IPS-20b (cell line): ENCODE results near the gene FRMD4A.
"Not testable (repeated sequence)": the region's sequence is repeated elsewhere in the genome, so short reads cannot be mapped to it uniquely, and the experiment has no call there.

Experiments
- H3K27ac ChIP-seq: one replicate; pipeline ENCODE4 v1.5.1; 2013; ENCODE audit warnings: low read length
- H3K27me3 ChIP-seq: 2 replicates; pipeline ENCODE4 v1.6.1; 2013; ENCODE audit warnings: mild to moderate bottlenecking, low read length, inconsistent platforms; ENCODE audit not compliant: insufficient read depth
- H3K36me3 ChIP-seq: 2 replicates; pipeline ENCODE4 v1.6.1; 2013; ENCODE audit warnings: low read depth, mild to moderate bottlenecking, inconsistent platforms, low read length, moderate library complexity; ENCODE audit not compliant: insufficient read depth
- H3K4me1 ChIP-seq: 2 replicates; pipeline ENCODE4 v1.6.1; 2013; ENCODE audit warnings: mild to moderate bottlenecking, control low read depth, inconsistent platforms, low read length, moderate library complexity; ENCODE audit not compliant: insufficient read depth
- H3K4me3 ChIP-seq: 2 replicates; pipeline ENCODE4 v1.5.1; 2013; ENCODE audit warnings: mild to moderate bottlenecking, low read length, inconsistent platforms
- H3K9ac ChIP-seq: 2 replicates; pipeline ENCODE4 v1.6.1; 2013; ENCODE audit warnings: low read depth, mild to moderate bottlenecking, inconsistent platforms, low read length, moderate library complexity
- H3K9me3 ChIP-seq: 2 replicates; pipeline ENCODE4 v1.6.1; 2013; ENCODE audit warnings: mild to moderate bottlenecking, low read depth, low read length, inconsistent platforms; ENCODE audit not compliant: insufficient read depth

The FRMD4A gene

GRCh38 chr10:14074062-14074884 is 256.5 kb downstream of the FRMD4A start:
- Histone ChIP-seq H3K36me3 (no peaks in the 10 kb centered on the region), H3K9ac (no peak overlapping the region), H3K27ac (no peak overlapping the region), H3K27me3 (no peaks in the 10 kb centered on the region), H3K4me1 (peaks cover 7% of the 10 kb centered on the region; the same call in 1 of the 2 replicates), H3K4me3 (no peak overlapping the region), H3K9me3 (no peaks in the 10 kb centered on the region)

GRCh38 chr10:14072541-14072940 is 258.2 kb downstream of the FRMD4A start:
- Histone ChIP-seq H3K27ac (no peak overlapping the region), H3K36me3 (no peaks in the 10 kb centered on the region), H3K4me1 (peaks cover 7% of the 10 kb centered on the region; the same call in 1 of the 2 replicates), H3K9me3 (no peaks in the 10 kb centered on the region), H3K27me3 (no peaks in the 10 kb centered on the region), H3K9ac (no peak overlapping the region), H3K4me3 (no peak overlapping the region)

- Histone ChIP-seq H3K4me1 (peaks cover 7% of the 10 kb centered on the region; the same call in 1 of the 2 replicates), H3K4me3 (no peak overlapping the region), H3K9me3 (no peaks in the 10 kb centered on the region), H3K36me3 (no peaks in the 10 kb centered on the region), H3K27me3 (no peaks in the 10 kb centered on the region), H3K9ac (no peak overlapping the region), H3K27ac (no peak overlapping the region)
These were observed 258.8 kb downstream of the FRMD4A start for GRCh38 chr10:14071956-14072355.

- Histone ChIP-seq H3K27me3 (no peaks in the 10 kb centered on the region), H3K4me3 (no peak overlapping the region), H3K9me3 (no peaks in the 10 kb centered on the region), H3K27ac (no peak overlapping the region), H3K36me3 (no peaks in the 10 kb centered on the region), H3K4me1 (no peaks in the 10 kb centered on the region), H3K9ac (no peak overlapping the region)
These were observed 262.0 kb downstream of the FRMD4A start for GRCh38 chr10:14068601-14069250.

- H3K27ac ChIP-seq, H3K4me3 ChIP-seq, H3K36me3 ChIP-seq, H3K9ac ChIP-seq, H3K4me1 ChIP-seq, H3K27me3 ChIP-seq, H3K9me3 ChIP-seq: not testable (repeated sequence)
These were observed 263.1 kb downstream of the FRMD4A start for GRCh38 chr10:14067638-14068037.

GRCh38 chr10:14066106-14066505 is 264.6 kb downstream of the FRMD4A start:
- H3K36me3 ChIP-seq: no peaks in the 10 kb centered on the region
- no peaks in the 10 kb centered on the region for H3K4me1 ChIP-seq
- H3K27ac ChIP-seq: no peak overlapping the region
- H3K9me3 ChIP-seq: no peaks in the 10 kb centered on the region
- no peak overlapping the region for H3K9ac ChIP-seq
- no peak overlapping the region for H3K4me3 ChIP-seq
- H3K27me3 ChIP-seq: no peaks in the 10 kb centered on the region

GRCh38 chr10:14063531-14064285 is 267.0 kb downstream of the FRMD4A start:
- no peaks in the 10 kb centered on the region for H3K9me3 ChIP-seq
- no peaks in the 10 kb centered on the region for H3K27me3 ChIP-seq
- H3K27ac ChIP-seq: no peak overlapping the region
- H3K4me3 ChIP-seq: no peak overlapping the region
- no peaks in the 10 kb centered on the region for H3K36me3 ChIP-seq
- H3K9ac ChIP-seq: no peak overlapping the region
- H3K4me1 ChIP-seq: no peaks in the 10 kb centered on the region

- no peak overlapping the region for H3K27ac ChIP-seq
- no peak overlapping the region for H3K4me3 ChIP-seq
- H3K9ac ChIP-seq: no peak overlapping the region
- no peaks in the 10 kb centered on the region for H3K4me1 ChIP-seq
- no peaks in the 10 kb centered on the region for H3K9me3 ChIP-seq
- no peaks in the 10 kb centered on the region for H3K36me3 ChIP-seq
- H3K27me3 ChIP-seq: no peaks in the 10 kb centered on the region
These were observed 268.0 kb downstream of the FRMD4A start for GRCh38 chr10:14062528-14063260.

GRCh38 chr10:14060320-14061070 is 270.2 kb downstream of the FRMD4A start:
- Histone ChIP-seq H3K9ac (no peak overlapping the region), H3K4me3 (no peak overlapping the region), H3K4me1 (peaks cover 7% of the 10 kb centered on the region; the same call in 1 of the 2 replicates), H3K27ac (no peak overlapping the region), H3K27me3 (no peaks in the 10 kb centered on the region), H3K36me3 (no peaks in the 10 kb centered on the region), H3K9me3 (no peaks in the 10 kb centered on the region)

GRCh38 chr10:14056610-14057332 is 274.0 kb downstream of the FRMD4A start:
- no peaks in the 10 kb centered on the region for H3K36me3 ChIP-seq
- no peak overlapping the region for H3K27ac ChIP-seq
- no peak overlapping the region for H3K4me3 ChIP-seq
- H3K27me3 ChIP-seq: no peaks in the 10 kb centered on the region
- H3K4me1 ChIP-seq: peaks cover 7% of the 10 kb centered on the region; the same call in 1 of the 2 replicates
- no peak overlapping the region; the same call in 1 of the 2 replicates for H3K9ac ChIP-seq
- H3K9me3 ChIP-seq: no peaks in the 10 kb centered on the region
